Memory B cell (primary cell): ENCODE measurements around the gene NRXN2.

Source experiments
- ATAC-seq: fragments of 150-1000 bp; cut with Tn5 transposase; 2 replicates; pipeline ENCODE4 v1.10.0; 2021; ENCODE audit warnings: low read depth, mild to moderate bottlenecking, moderate library complexity
- DNase-seq, 2 donors: peaks; one replicate each; pipeline ENCODE4 v3.0.0; 2022; ENCODE audit warnings: low spot score in 2 of 2
- H3K27ac Mint-ChIP-seq: one replicate; pipeline ENCODE4 v1.8.0; 2022; ENCODE audit warnings: mild to moderate bottlenecking, moderate library complexity, mixed read lengths
- H3K27me3 Mint-ChIP-seq: one replicate; pipeline ENCODE4 v1.8.0; 2022; ENCODE audit warnings: mixed read lengths
- H3K36me3 Mint-ChIP-seq: one replicate; pipeline ENCODE4 v1.8.0; 2022; ENCODE audit warnings: mild to moderate bottlenecking, mixed read lengths
- H3K4me1 Mint-ChIP-seq: one replicate; pipeline ENCODE4 v1.8.0; 2022; ENCODE audit warnings: mixed read lengths
- H3K4me3 Mint-ChIP-seq: one replicate; pipeline ENCODE4 v1.8.0; 2022; ENCODE audit warnings: mild to moderate bottlenecking, moderate library complexity, mixed read lengths
- H3K9me3 Mint-ChIP-seq: one replicate; pipeline ENCODE4 v1.8.0; 2022; ENCODE audit warnings: mixed read lengths

NRXN2 gene

GRCh38 chr11:64581057-64581523, 141.9 kb downstream of the NRXN2 start:
- Mint-ChIP-seq H3K27ac (no peak overlapping the region), H3K27me3 (peaks cover 20% of the 10 kb centered on the region), H3K4me1 (no peaks in the 10 kb centered on the region), H3K36me3 (no peaks in the 10 kb centered on the region), H3K4me3 (no peak overlapping the region), H3K9me3 (no peaks in the 10 kb centered on the region)
- DNase-seq (no peak), ATAC-seq (no peak)

- no peaks in the 10 kb centered on the region for H3K9me3 Mint-ChIP-seq
- peaks cover 21% of the 10 kb centered on the region for H3K27me3 Mint-ChIP-seq
- no peaks in the 10 kb centered on the region for H3K36me3 Mint-ChIP-seq
- no peaks in the 10 kb centered on the region for H3K4me1 Mint-ChIP-seq
- DNase-seq (no peak), ATAC-seq (no peak)
- no peak overlapping the region for H3K27ac Mint-ChIP-seq
- no peak overlapping the region for H3K4me3 Mint-ChIP-seq
Observed at GRCh38 chr11:64580412-64580811, 142.6 kb downstream of the NRXN2 start.

GRCh38 chr11:64577202-64577601, 145.8 kb downstream of the NRXN2 start:
- DNase-seq (no peak), ATAC-seq (no peak)
- Mint-ChIP-seq H3K27ac (no peak overlapping the region), H3K4me1 (no peaks in the 10 kb centered on the region), H3K27me3 (peaks cover 18% of the 10 kb centered on the region), H3K9me3 (no peaks in the 10 kb centered on the region), H3K36me3 (no peaks in the 10 kb centered on the region), H3K4me3 (no peak overlapping the region)

DNA sequence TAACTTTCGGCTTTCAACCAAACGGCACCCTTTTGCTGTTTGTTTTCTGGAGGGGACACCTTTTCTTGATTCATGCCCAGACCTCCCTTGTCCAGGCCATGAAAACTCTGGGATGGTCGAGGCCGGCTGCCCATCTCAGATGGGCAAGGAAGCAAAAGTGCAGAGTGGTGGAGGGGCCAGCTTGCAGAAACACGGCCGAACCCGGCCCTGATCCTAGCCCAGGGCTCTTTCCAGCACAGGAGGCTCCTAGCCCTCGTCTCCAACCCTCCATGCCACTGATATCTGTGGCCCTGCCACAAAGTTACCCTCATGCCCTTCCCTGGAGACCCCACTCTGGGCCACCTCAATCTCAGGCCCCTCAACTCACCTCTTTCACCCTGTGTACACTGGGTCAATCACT, 150.9 kb downstream of the NRXN2 start:
- no peaks in the 10 kb centered on the region for H3K9me3 Mint-ChIP-seq
- H3K27me3 Mint-ChIP-seq = peaks cover 12% of the 10 kb centered on the region
- DNase-seq = no peak
- no peak overlapping the region for H3K4me3 Mint-ChIP-seq
- no peaks in the 10 kb centered on the region for H3K36me3 Mint-ChIP-seq
- no peak for ATAC-seq
- H3K4me1 Mint-ChIP-seq = no peaks in the 10 kb centered on the region
- H3K27ac Mint-ChIP-seq = no peak overlapping the region

DNA sequence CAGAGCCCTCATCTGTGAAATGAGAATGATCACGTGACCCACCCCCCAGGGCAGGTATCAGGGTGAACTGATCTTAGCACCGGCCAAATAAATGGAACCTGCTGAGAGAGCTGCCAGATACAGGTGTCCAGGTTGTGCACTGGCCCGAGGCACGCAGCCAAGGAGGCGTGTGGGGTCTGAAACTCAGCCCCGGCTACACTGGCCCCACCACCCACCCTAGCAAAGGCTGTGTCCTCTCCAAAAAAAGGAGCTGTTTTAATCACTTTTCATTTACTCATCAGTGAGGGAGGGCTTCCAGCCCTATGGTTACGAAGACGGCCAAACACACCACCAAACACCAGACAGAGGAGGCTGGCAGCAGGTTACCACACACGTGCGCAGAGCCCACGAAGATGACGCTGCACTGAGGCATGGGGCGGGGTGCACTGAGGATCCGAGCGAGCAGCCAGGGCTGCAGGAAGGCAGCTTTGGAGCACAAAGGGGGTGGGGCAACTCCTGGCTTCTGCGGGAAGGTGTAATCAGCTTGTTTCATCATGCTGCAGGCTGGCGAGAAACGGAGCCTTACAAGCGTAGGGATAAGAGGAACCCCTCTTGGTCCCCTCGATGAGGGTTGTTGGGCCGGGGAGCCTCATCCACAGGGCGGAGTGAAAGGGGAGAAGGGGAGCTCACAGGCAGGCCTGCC, 151.4 kb downstream of the NRXN2 start:
- no peaks in the 10 kb centered on the region for H3K36me3 Mint-ChIP-seq
- DNase-seq = no peak
- no peak overlapping the region for H3K27ac Mint-ChIP-seq
- peaks cover 1% of the 10 kb centered on the region for H3K4me1 Mint-ChIP-seq
- H3K4me3 Mint-ChIP-seq = no peak overlapping the region
- H3K27me3 Mint-ChIP-seq = peaks cover 9% of the 10 kb centered on the region
- ATAC-seq = no peak
- H3K9me3 Mint-ChIP-seq = no peaks in the 10 kb centered on the region

GRCh38 chr11:64571050-64571409, 152.0 kb downstream of the NRXN2 start:
- H3K27ac Mint-ChIP-seq = no peak overlapping the region
- peaks cover 3% of the 10 kb centered on the region for H3K4me1 Mint-ChIP-seq
- H3K9me3 Mint-ChIP-seq = no peaks in the 10 kb centered on the region
- ATAC-seq (no peak), DNase-seq (no peak)
- no peak overlapping the region for H3K4me3 Mint-ChIP-seq
- H3K27me3 Mint-ChIP-seq = peaks cover 8% of the 10 kb centered on the region
- no peaks in the 10 kb centered on the region for H3K36me3 Mint-ChIP-seq

GRCh38 chr11:64570341-64570740, 152.7 kb downstream of the NRXN2 start:
- peaks cover 3% of the 10 kb centered on the region for H3K4me1 Mint-ChIP-seq
- peaks cover 8% of the 10 kb centered on the region for H3K27me3 Mint-ChIP-seq
- H3K9me3 Mint-ChIP-seq = no peaks in the 10 kb centered on the region
- H3K4me3 Mint-ChIP-seq = no peak overlapping the region
- DNase-seq = no peak
- no peak overlapping the region for H3K27ac Mint-ChIP-seq
- no peaks in the 10 kb centered on the region for H3K36me3 Mint-ChIP-seq
- ATAC-seq = no peak

- Mint-ChIP-seq H3K9me3 (no peaks in the 10 kb centered on the region), H3K4me3 (no peak overlapping the region), H3K27me3 (peaks cover 12% of the 10 kb centered on the region), H3K36me3 (no peaks in the 10 kb centered on the region), H3K27ac (no peak overlapping the region), H3K4me1 (peaks cover 5% of the 10 kb centered on the region)
- no peak for DNase-seq
- no peak for ATAC-seq
Observed at GRCh38 chr11:64569300-64569970, 153.6 kb downstream of the NRXN2 start.

DNA sequence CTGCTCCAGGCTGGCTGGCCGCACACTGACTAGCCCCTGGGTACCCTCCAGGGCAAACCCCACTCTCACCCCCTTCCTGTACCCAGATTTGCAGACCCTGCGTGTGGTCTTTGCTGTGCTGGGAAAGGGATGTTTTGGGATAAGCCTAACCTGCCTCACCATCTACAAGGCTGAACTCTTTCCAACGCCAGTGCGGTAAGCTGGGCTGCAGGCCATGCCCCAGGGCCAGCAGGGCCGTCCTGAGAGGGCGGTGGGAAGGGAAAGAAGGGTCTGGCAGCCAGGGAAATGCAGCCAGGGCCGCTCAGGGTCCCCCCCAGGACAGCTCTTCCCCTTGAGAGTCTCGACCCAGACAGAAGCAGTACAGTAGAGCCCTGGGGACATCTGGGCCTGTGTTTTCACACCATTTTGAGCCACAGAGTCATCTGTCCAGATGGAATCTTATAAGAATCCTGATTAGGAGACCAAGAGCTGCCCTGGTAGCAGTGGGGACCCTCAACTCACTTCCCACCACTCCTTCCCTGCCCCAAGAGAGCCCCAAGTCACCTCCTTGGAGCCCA, 154.3 kb downstream of the NRXN2 start:
- H3K27me3 Mint-ChIP-seq = peaks cover 13% of the 10 kb centered on the region
- ATAC-seq = no peak

DNA sequence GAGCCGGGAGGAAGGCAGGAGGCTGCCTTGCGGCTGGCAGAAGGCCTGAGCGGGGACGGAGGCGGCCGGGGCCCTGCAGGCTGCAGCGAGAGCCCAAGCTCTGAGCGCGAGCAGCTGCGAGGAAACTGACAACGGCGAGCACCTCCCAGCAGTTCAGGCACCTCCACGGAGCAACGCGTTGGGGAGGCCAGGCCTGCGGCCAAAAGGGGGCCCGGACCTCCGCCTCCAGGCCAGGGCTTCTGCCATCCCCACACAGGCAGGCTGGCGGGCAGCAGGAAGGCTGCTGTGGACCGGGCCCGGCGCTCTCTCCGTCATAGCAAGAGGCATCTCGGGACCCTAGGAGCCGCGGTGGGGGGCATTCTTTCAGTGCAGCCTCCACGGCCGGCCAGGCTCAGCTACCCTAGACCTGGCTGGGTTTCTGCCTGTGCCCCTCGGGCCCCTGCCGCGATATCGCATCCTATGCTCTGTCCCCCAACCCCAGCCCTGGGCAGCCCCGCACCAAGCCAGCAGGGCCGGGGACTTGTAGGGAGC, 154.9 kb downstream of the NRXN2 start:
- Mint-ChIP-seq H3K4me3 (no peak overlapping the region), H3K36me3 (no peaks in the 10 kb centered on the region), H3K9me3 (no peaks in the 10 kb centered on the region), H3K4me1 (peaks cover 5% of the 10 kb centered on the region), H3K27ac (no peak overlapping the region), H3K27me3 (peaks cover 13% of the 10 kb centered on the region)
- no peak for ATAC-seq
- no peak for DNase-seq

More for the DNA sequence above, 154.3 kb downstream of the NRXN2 start:
- Mint-ChIP-seq H3K4me1 (peaks cover 5% of the 10 kb centered on the region), H3K4me3 (no peak overlapping the region), H3K9me3 (no peaks in the 10 kb centered on the region), H3K36me3 (no peaks in the 10 kb centered on the region), H3K27ac (no peak overlapping the region)
- no peak for DNase-seq

DNA sequence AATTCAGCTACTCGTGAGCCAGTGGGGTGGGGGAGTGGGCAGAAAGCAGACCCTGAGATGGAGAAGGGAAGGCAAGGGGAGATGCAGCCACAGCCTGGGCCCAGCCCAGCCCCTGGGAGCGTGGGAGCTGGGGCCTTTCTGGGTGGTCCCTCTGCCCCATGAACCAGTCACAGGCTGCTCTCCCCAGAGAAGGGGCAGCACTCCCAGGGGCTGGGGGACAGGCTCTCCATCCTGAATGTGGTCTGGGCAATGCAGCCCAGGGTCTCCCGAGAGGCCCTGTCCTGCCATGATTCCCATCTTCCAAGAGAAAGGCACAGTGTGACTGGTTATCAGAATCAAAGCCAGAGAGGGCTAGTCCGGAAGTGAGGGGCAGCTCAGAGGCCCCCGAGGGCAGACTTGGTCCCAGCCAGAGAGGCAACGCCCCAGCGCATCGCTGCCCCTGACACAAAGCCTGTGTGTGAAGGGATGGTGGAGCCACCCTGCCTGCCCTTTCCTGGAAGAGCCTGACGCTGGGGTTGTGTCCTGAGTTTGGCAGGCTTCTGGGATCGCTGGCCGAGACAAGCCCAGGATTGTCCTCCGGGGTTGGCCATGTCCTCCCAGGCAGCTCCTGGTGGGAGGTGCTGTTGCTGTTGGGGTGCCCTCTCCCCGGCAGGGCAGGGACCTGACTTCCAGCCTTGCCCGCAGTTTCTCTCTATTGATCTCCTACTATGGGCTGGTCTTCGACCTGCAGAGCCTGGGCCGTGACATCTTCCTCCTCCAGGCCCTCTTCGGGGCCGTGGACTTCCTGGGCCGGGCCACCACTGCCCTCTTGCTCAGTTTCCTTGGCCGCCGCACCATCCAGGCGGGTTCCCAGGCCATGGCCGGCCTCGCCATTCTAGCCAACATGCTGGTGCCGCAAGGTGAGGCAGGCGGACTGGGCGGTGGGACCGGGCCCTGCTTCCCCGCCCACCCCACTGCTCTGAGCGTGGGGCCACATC, 155.8 kb downstream of the NRXN2 start:
- ATAC-seq (no peak), DNase-seq (no peak)
- Mint-ChIP-seq H3K27me3 (peaks cover 10% of the 10 kb centered on the region), H3K4me1 (peaks cover 5% of the 10 kb centered on the region), H3K4me3 (no peak overlapping the region), H3K36me3 (no peaks in the 10 kb centered on the region), H3K9me3 (no peaks in the 10 kb centered on the region), H3K27ac (no peak overlapping the region)

- H3K4me3 Mint-ChIP-seq = no peak overlapping the region
- peaks cover 8% of the 10 kb centered on the region for H3K27me3 Mint-ChIP-seq
- H3K36me3 Mint-ChIP-seq = no peaks in the 10 kb centered on the region
- H3K27ac Mint-ChIP-seq = no peak overlapping the region
- DNase-seq (no peak), ATAC-seq (peak; percentile 24)
- no peaks in the 10 kb centered on the region for H3K9me3 Mint-ChIP-seq
- peaks cover 5% of the 10 kb centered on the region for H3K4me1 Mint-ChIP-seq
Observed at GRCh38 chr11:64566042-64566914, 156.7 kb downstream of the NRXN2 start.
